Endothelial cell of umbilical vein (primary cell): ENCODE results near the gene CSHL1. TPM values are rescaled to one million over a fixed set of nuclear protein-coding genes. Genes with fewer than 3 reads are reported as not detected.
A peak's percentile ranks its signal among the peaks of the same experiment; 100 is the strongest.
"Not testable (repeated sequence)": the region's sequence is repeated elsewhere in the genome, so short reads cannot be mapped to it uniquely, and the experiment has no call there.

Experiments used
- BruUV-seq: library from RNA; stranded (reverse); fragments of 400-500 nt; replicated peaks from 2 replicates; lab custom pipeline; 2021; lab: Mats Ljungman, UMichigan
- CTCF ChIA-PET: fragments of 300-600, 350-600 bp; sonication (Branson Sonifier 250); formaldehyde crosslinking; loops from one replicate; lab custom pipeline; 2021; ENCODE audit warnings: antibody characterized with exemption, inconsistent platforms; lab: Charles Lee
- POLR2A ChIA-PET: fragments of 300-600, 350-600 bp; sonication (Branson Sonifier 250); formaldehyde crosslinking; loops from one replicate; lab custom pipeline; 2021; ENCODE audit warnings: antibody characterized with exemption, inconsistent platforms; lab: Charles Lee
- DNase-seq: peaks from one replicate; pipeline ENCODE4 v3.0.0-alpha.2; 2011; ENCODE audit warnings: low read depth, low spot score
- FAIRE-seq: peaks from 2 replicates; lab custom pipeline; 2011; peaks lifted over from hg19 to GRCh38; lab: Jason Lieb, UNC
- H2AFZ ChIP-seq: 2 replicates; pipeline ENCODE4 v1.6.0; 2012; ENCODE audit warnings: low read depth, low read length, control low read depth, inconsistent platforms
- H3K27ac ChIP-seq: 2 replicates; pipeline ENCODE4 v1.5.1; 2011; ENCODE audit warnings: low read depth, mild to moderate bottlenecking, control low read depth, low read length, moderate library complexity; ENCODE audit not compliant: insufficient read depth
- H3K27me3 ChIP-seq, 2 experiments: 2 replicates each; pipeline versions ENCODE4 v1.6.0 to v1.6.1; 2011; ENCODE audit warnings: low read length in 2 of 2, mixed read lengths in 1 of 2; ENCODE audit not compliant: control insufficient read depth in 2 of 2, insufficient read depth in 2 of 2
- H3K36me3 ChIP-seq, 2 experiments: 2 replicates in 1 of 2; 3 replicates in 1 of 2; pipeline ENCODE4 v1.5.1; 2011; ENCODE audit warnings: low read length in 2 of 2, mild to moderate bottlenecking in 1 of 2, moderate library complexity in 1 of 2; ENCODE audit not compliant: control insufficient read depth in 2 of 2, insufficient read depth in 2 of 2; ENCODE audit errors: extremely low read depth in 1 of 2
- H3K4me1 ChIP-seq: 3 replicates; pipeline ENCODE4 v1.5.1; 2011; ENCODE audit warnings: mild to moderate bottlenecking, low read length; ENCODE audit not compliant: control insufficient read depth, insufficient read depth; ENCODE audit errors: extremely low read depth
- H3K4me2 ChIP-seq: 2 replicates; pipeline ENCODE4 v1.6.1; 2011; ENCODE audit warnings: low read length, control low read depth, mixed read lengths; ENCODE audit not compliant: insufficient read depth
- H3K4me3 ChIP-seq, 3 experiments: fragments of 200-600 bp in 1 of 3; sonication (generic), shearing (Covaris generic) in 1 of 3; replicated peaks in 1 of 3; 2 replicates each; pipeline ENCODE4 v1.5.1; 2011 to 2016; ENCODE audit warnings: control low read depth in 3 of 3, low read length in 3 of 3, mild to moderate bottlenecking in 2 of 3, inconsistent platforms in 1 of 3, low read depth in 1 of 3, moderate library complexity in 1 of 3; ENCODE audit not compliant: insufficient read depth in 1 of 3
- H3K79me2 ChIP-seq: 2 replicates; pipeline ENCODE4 v1.6.0; 2012; ENCODE audit warnings: low read length, inconsistent platforms; ENCODE audit not compliant: control insufficient read depth, insufficient read depth
- H3K9ac ChIP-seq: replicated peaks from 2 replicates; pipeline ENCODE3; 2011; ENCODE audit warnings: low read length, control low read depth; ENCODE audit not compliant: insufficient read depth; ENCODE audit errors: extremely low read depth
- H3K9me1 ChIP-seq: replicated peaks from 3 replicates; pipeline ENCODE4 v1.6.0; 2011; ENCODE audit warnings: mild to moderate bottlenecking, low read length; ENCODE audit not compliant: control insufficient read depth, insufficient read depth; ENCODE audit errors: extremely low read depth
- H3K9me3 ChIP-seq: replicated peaks from 2 replicates; pipeline ENCODE4 v1.5.1; 2012; ENCODE audit warnings: low read length, inconsistent platforms; ENCODE audit not compliant: control insufficient read depth, insufficient read depth
- H4K20me1 ChIP-seq: replicated peaks from 2 replicates; pipeline ENCODE3; 2011; ENCODE audit warnings: mild to moderate bottlenecking, low read length; ENCODE audit not compliant: control insufficient read depth, insufficient read depth; ENCODE audit errors: extremely low read depth
- CTCF ChIP-seq, 2 donors: IDR thresholded peaks; 1 replicate in 1 of 2; 2 replicates in 1 of 2; pipeline ENCODE4 v1.5.1; 2011; ENCODE audit warnings: low read length in 2 of 2, mild to moderate bottlenecking in 2 of 2, moderate library complexity in 2 of 2, control low read depth in 1 of 2, inconsistent platforms in 1 of 2, low read depth in 1 of 2; ENCODE audit not compliant: insufficient read depth in 1 of 2; ENCODE audit errors: extremely low read depth in 1 of 2
- dilution Hi-C: fragments of 300-500 bp; cut with MboI; formaldehyde crosslinking; loops from one replicate; pipeline ENCODE4 v1.15.0; 2019; ENCODE audit warnings: low sequenced_read_pairs; ENCODE audit not compliant: extremely low pct_ligation_motif_present
- intact Hi-C: fragments of 100-400 bp; cut with micrococcal nuclease; formaldehyde crosslinking; loops from one replicate; pipeline ENCODE4 v1.10.0; 2022
- polyA plus RNA-seq, 4 experiments: library from polyadenylated mRNA; depleted of rRNA in 3 of 4; stranded (reverse) in 3 of 4; unstranded in 1 of 4; fragments of >200 nt; gene quantifications; 2 replicates each; pipeline versions ENCODE4 v1.2.1 to v1.2.3, GENCODE V29; 2011 to 2012; ENCODE audit warnings: missing spikeins in 1 of 4
- small RNA-seq: library from RNA; depleted of rRNA; stranded (forward); fragments of <200 nt; gene quantifications from one replicate; pipeline ENCODE3, GENCODE V24; 2012; ENCODE audit warnings: low replicate concordance, low read depth; ENCODE audit not compliant: insufficient read depth, insufficient read length
- total RNA-seq: library from RNA; stranded (reverse); gene quantifications from 2 replicates; pipeline ENCODE4 v1.2.3, GENCODE V29; 2021

The CSHL1 gene
- total and polyA plus RNA-seq, 2 donors (not counting 3 experiments of a cell fraction or from before 2014, with no cell fraction given) = not detected

GRCh38 chr17:63869491-63870291 is 41.4 kb downstream of the CSHL1 start:
- H3K9me3 ChIP-seq, H3K9me1 ChIP-seq, DNase-seq, H3K79me2 ChIP-seq, H4K20me1 ChIP-seq, BruUV-seq, H3K27ac ChIP-seq, H3K4me2 ChIP-seq, H3K4me1 ChIP-seq, POLR2A ChIA-PET, H3K36me3 ChIP-seq, H2AFZ ChIP-seq, intact Hi-C loops, H3K9ac ChIP-seq, FAIRE-seq, H3K27me3 ChIP-seq, dilution Hi-C loops, H3K4me3 ChIP-seq: not testable (repeated sequence)
- CTCF ChIA-PET = interaction anchor here (0.9 to 1.1 kb wide), 2 partner anchors 9 to 21 kb away, joined by 4 to 6 read pairs; no protein-coding TSS in a partner anchor
- TF ChIP-seq CTCF (IDR thresholded peaks at IDR 0.05; ENCODE audit: extremely low read depth in 1 of 2, insufficient read depth in 1 of 2, low read depth in 1 of 2, low read length in 2 of 2) = peak in 1 of 2 donors; percentile 12

GRCh38 chr17:63866625-63867024 is 44.4 kb downstream of the CSHL1 start:
- H4K20me1 ChIP-seq, BruUV-seq, H3K36me3 ChIP-seq, H3K4me2 ChIP-seq, intact Hi-C loops, H3K4me3 ChIP-seq, H3K27ac ChIP-seq, FAIRE-seq, H3K27me3 ChIP-seq, H3K9me3 ChIP-seq, H2AFZ ChIP-seq, H3K79me2 ChIP-seq, H3K9ac ChIP-seq, DNase-seq, H3K9me1 ChIP-seq, dilution Hi-C loops, H3K4me1 ChIP-seq: not testable (repeated sequence)
- POLR2A ChIA-PET = interaction anchor here (0.8 kb wide), 1 partner anchor 124 kb away, joined by 3 read pairs; no protein-coding TSS in a partner anchor
- CTCF ChIA-PET = interaction anchor here (0.7 to 2.4 kb wide), 15 partner anchors 8 to 263 kb away, joined by 3 to 19 read pairs (median 5); partner anchors contain the start of gene GH2

Small RNAs within 50 kb of the gene (small RNA-seq; reads per million reads assigned to genes)
- gene AC040958.1 = not detected
- not detected for gene AC127029.1
- not detected for gene GH1

Other genes starting within 250 kb of the CSHL1 start
- gene LIMD2, start 211.1 kb downstream of the CSHL1 start, total RNA-seq = 69.0 TPM in 2 replicates
- 83.9 and 99.9 TPM in 2 replicates for gene LIMD2, start 211.1 kb downstream of the CSHL1 start, polyA plus RNA-seq
- 47.0 and 49.6 TPM in 2 replicates for gene STRADA, start 169.5 kb downstream of the CSHL1 start, total RNA-seq
- gene STRADA, start 169.5 kb downstream of the CSHL1 start, polyA plus RNA-seq = 53.6 and 55.1 TPM in 2 replicates
- 73.9 and 76.5 TPM in 2 replicates for gene CCDC47, start 137.7 kb downstream of the CSHL1 start, total RNA-seq
- 13.7 and 21.7 TPM in 2 replicates for gene CCDC47, start 137.7 kb downstream of the CSHL1 start, polyA plus RNA-seq
- 111 and 124 TPM in 2 replicates for gene DDX42, start 137.1 kb downstream of the CSHL1 start, total RNA-seq
- 36.8 and 48.1 TPM in 2 replicates for gene DDX42, start 137.1 kb downstream of the CSHL1 start, polyA plus RNA-seq
- gene PSMC5, start 83.8 kb downstream of the CSHL1 start, total RNA-seq = 179 TPM in 2 replicates
- gene PSMC5, start 83.8 kb downstream of the CSHL1 start, polyA plus RNA-seq = 170 and 236 TPM in 2 replicates
- 50.2 and 60.2 TPM in 2 replicates for gene FTSJ3, start 83.6 kb downstream of the CSHL1 start, total RNA-seq
- gene FTSJ3, start 83.6 kb downstream of the CSHL1 start, polyA plus RNA-seq = 27.3 and 42.1 TPM in 2 replicates
- 50.3 and 51.2 TPM in 2 replicates for gene SMARCD2, start 68.6 kb downstream of the CSHL1 start, total RNA-seq
- 55.7 and 62.8 TPM in 2 replicates for gene SMARCD2, start 68.6 kb downstream of the CSHL1 start, polyA plus RNA-seq
- gene CSH2, start 37.6 kb downstream of the CSHL1 start, total RNA-seq = not detected in 2 replicates
- not detected in 2 replicates for gene CSH2, start 37.6 kb downstream of the CSHL1 start, polyA plus RNA-seq
- not detected in 2 replicates for gene GH2, start 29.3 kb downstream of the CSHL1 start, total RNA-seq
- gene GH2, start 29.3 kb downstream of the CSHL1 start, polyA plus RNA-seq = not detected in 2 replicates
- gene CSH1, start 14.7 kb downstream of the CSHL1 start, total RNA-seq = not detected in 2 replicates
- not detected in 2 replicates for gene CSH1, start 14.7 kb downstream of the CSHL1 start, polyA plus RNA-seq
- not detected in 2 replicates for gene GH1, start 7.6 kb upstream of the CSHL1 start, total RNA-seq
- gene GH1, start 7.6 kb upstream of the CSHL1 start, polyA plus RNA-seq = not detected in 2 replicates
- 0.60 and 2.1 TPM in 2 replicates for gene CD79B, start 21.1 kb upstream of the CSHL1 start, total RNA-seq
- 2.2 and 3.9 TPM in 2 replicates for gene CD79B, start 21.1 kb upstream of the CSHL1 start, polyA plus RNA-seq
- gene SCN4A, start 61.7 kb upstream of the CSHL1 start, total RNA-seq = 0.40 TPM in 1 of 2 replicates, not detected in the other
- 0.01 and 0.02 TPM in 2 replicates for gene SCN4A, start 61.7 kb upstream of the CSHL1 start, polyA plus RNA-seq
- 0.78 and 1.2 TPM in 2 replicates for gene PRR29, start 87.1 kb upstream of the CSHL1 start, total RNA-seq
- 0.39 and 0.60 TPM in 2 replicates for gene PRR29, start 87.1 kb upstream of the CSHL1 start, polyA plus RNA-seq
- 514 and 586 TPM in 2 replicates for gene ICAM2, start 109.4 kb upstream of the CSHL1 start, total RNA-seq
- 2,377 and 2,759 TPM in 2 replicates for gene ICAM2, start 109.4 kb upstream of the CSHL1 start, polyA plus RNA-seq
- 14.7 and 21.5 TPM in 2 replicates for gene ERN1, start 218.9 kb upstream of the CSHL1 start, total RNA-seq
- 8.3 and 9.1 TPM in 2 replicates for gene ERN1, start 218.9 kb upstream of the CSHL1 start, polyA plus RNA-seq